ENCODE measurements around the gene ZKSCAN4.

DNA sequence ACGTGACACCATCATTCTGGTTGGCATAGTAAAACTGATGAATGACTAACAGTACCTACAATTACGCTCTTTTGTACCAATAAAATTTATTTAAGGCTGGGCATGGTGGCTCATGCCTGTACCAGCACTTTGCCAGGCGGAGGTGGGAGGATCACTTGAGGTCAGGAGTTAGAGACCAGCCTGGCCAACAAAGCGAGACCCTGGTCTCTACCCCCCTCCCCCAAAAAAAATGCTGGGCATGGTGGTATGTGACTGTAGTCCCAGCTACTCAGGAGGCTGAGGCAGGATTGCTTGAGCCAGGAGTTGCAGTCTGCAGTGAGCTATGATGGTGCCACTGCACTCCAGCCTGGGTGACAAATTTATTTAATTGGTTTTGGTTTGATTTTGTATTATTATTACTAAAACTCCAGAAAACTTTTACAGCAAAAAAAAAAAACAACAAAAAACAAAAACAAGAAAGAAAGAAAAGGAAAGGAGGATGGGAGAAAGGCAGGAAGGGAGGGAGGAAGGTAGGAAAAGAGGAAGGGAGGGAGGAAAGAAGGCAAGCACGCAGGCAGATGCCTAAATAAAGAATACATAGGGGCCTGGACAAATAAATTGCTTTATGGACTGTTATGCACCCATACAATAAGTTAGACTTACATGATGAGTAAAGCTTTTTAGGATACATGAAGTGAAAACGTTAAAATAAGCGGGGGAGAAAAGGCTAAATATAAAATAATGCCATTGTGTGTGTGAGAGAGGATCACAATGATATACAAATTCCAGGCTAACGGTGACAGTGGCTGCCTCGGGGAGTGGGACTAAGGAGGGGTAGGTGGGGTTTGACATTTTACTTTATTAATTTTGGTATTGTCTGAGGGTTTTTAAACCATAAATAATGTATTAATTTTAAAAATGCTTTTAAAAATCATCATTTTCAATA, 27.7 kb downstream of the ZKSCAN4 start:
- TF ChIP-seq, protein P1, sequence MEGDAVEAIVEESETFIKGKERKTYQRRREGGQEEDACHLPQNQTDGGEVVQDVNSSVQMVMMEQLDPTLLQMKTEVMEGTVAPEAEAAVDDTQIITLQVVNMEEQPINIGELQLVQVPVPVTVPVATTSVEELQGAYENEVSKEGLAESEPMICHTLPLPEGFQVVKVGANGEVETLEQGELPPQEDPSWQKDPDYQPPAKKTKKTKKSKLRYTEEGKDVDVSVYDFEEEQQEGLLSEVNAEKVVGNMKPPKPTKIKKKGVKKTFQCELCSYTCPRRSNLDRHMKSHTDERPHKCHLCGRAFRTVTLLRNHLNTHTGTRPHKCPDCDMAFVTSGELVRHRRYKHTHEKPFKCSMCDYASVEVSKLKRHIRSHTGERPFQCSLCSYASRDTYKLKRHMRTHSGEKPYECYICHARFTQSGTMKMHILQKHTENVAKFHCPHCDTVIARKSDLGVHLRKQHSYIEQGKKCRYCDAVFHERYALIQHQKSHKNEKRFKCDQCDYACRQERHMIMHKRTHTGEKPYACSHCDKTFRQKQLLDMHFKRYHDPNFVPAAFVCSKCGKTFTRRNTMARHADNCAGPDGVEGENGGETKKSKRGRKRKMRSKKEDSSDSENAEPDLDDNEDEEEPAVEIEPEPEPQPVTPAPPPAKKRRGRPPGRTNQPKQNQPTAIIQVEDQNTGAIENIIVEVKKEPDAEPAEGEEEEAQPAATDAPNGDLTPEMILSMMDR (IDR thresholded peaks at IDR 0.05 in 2 of 3, conservative IDR thresholded peaks at IDR 0.05 in 1 of 3; ENCODE audit: control insufficient read depth in 2 of 3, extremely low read depth in 1 of 3, insufficient read depth in 1 of 3, low read depth in 3 of 3, low read length in 3 of 3): no peak
- no peak for TF ChIP-seq NRF1 (conservative IDR thresholded peaks at IDR 0.05; ENCODE audit: low read depth, low read length)
- TF ChIP-seq, protein P2, sequence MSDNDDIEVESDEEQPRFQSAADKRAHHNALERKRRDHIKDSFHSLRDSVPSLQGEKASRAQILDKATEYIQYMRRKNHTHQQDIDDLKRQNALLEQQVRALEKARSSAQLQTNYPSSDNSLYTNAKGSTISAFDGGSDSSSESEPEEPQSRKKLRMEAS (IDR thresholded peaks at IDR 0.05; ENCODE audit: low read depth, low read length): no peak

Data from GM12878 (cell line).